ENCODE measurements around the gene GPR75.

GPR75 gene
- 2.2 to 3.5 (median 2.8) reads per million in 4 donors for total RNA-seq

DNA sequence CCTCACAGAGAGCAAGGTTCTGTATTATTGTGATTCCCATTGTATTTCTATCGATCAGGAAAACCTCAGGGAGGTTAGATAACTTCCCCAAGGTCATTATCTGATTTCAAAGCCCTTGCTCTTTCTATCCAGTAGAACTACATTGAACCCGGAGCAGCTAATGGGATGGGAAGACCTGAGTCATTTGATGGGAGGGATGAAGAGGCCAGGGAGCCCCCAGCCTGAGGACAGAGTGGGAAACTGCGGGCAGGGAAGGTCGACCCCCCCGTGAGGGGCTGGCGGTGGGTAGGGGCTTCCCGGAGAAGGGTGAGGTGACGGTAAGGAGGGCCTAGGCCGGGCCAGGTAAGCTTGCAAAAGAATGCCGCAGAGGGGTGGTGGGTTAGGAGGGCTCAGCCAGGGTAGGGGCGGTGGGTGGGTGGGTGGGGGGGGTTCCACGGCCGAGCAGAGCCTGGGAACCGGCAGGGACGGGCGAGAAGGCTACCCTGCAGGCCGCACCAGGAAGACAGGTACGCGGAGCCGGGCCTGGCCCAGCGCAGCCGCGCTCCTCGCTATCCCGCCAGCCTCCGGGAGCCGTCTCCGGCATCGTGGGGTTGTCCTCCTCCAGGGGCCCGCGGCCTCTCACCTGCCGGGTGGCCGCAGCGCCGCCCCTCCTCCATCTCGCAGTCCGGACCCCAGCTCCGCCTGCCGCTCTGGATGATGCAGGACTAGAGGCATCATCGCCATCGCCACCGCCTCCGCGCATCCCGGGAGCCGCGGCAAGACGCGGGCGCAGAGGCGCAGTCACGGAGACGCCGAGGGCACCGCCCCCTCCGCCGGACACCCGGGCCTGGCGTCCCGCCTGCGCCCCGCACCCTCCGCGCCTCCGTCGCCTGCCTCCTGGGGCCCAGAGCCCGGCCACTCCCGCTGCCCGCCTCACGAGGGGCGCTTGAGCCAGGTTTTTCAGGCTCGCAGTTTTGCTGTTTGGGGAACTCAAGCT, at the start of gene GPR75:
Gene GPR75, minus strand, starts transcription at position 762 of the 976 bp plus-strand sequence. CDS start 5,211 bp downstream, outside the sequence.
- DNase-seq = no peak

- no peak for DNase-seq
Measured at GRCh38 chr2:53907582-53907981, 47.8 kb upstream of the GPR75 start.

- DNase-seq = no peak
Measured at GRCh38 chr2:53905396-53905795, 45.6 kb upstream of the GPR75 start.

GRCh38 chr2:53903011-53903410, 43.2 kb upstream of the GPR75 start:
- DNase-seq = no peak

- DNase-seq = no peak
Measured at GRCh38 chr2:53901192-53901591, 41.4 kb upstream of the GPR75 start.

DNA sequence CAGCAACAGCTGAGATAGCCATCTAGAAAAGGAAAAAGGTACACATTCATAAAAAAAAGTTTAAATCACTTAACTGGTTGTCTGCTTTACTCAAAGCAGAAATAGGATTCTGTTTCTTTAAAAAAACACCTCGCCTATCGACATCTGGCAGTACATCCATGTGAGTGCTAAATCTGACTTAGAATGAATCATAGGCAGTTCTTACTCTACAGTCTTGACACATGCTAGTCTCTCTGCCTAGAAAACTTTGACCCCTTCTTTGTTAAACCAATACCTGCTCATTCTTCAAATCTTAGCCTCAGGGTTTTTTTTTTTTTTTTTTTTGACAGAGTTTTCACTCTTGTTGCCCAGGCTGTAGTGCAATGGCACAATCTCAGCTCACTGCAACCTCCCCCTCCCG, 37.1 kb upstream of the GPR75 start:
- DNase-seq = no peak

DNA sequence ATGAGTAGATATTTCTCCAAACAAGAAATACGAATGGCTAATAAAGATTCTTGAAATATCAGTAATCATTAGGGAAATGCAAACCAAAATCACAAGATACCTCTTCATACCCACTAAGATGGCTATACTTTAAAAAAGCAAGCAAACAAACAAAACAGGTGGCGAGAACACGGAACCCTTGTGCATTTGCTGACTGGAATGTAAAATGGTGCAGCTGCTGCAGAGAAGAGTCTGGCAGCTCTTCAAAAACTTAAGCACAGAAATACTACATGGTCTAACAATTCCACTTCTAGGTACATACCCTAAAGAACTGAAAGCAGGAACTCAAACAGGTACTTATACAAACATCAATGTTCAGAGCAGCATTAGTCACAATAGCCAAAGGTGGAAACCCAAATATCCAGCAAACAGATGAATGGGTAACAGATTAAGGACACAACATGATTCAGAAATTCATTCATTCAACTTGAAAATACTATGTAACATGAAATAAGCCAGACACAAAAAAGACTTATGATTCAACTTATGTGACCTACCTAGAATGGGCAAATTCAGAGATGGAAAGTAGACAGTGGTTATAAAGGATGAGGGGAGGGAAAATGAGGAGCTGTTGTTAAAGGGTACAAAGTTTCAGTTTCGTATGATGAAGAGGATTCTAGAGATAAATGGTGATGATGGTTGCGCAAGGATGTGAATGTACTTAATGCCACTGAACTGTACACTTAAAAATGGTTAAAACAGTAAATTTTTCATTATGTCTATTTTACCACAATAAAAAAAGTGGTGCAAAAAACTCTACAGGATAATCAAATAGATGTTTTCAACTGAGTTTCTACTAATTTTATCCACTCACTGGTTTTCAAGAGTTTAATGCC, 26.9 kb upstream of the GPR75 start:
- no peak for DNase-seq

GRCh38 chr2:53884883-53885282, 25.1 kb upstream of the GPR75 start:
- DNase-seq = peak in 1 of 5 donors; percentile 37

DNA sequence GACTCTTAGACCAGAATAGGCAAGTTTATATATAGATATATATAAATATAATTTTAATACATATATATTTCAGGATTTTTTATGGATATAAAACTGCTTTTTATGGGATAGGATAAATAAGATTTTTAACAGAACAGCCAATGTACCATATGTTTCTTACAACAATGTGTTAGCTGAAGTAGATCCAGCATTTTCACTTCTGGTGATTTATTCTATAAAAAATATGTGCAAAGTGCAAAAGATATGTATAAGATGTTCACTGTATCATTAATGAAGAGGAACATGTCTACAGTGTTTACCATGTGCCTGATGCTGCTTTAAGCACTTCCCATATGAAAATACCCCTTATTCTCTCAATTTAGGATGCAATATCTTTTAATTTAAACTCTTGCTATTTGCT, 22.2 kb upstream of the GPR75 start:
- DNase-seq = no peak

DNA sequence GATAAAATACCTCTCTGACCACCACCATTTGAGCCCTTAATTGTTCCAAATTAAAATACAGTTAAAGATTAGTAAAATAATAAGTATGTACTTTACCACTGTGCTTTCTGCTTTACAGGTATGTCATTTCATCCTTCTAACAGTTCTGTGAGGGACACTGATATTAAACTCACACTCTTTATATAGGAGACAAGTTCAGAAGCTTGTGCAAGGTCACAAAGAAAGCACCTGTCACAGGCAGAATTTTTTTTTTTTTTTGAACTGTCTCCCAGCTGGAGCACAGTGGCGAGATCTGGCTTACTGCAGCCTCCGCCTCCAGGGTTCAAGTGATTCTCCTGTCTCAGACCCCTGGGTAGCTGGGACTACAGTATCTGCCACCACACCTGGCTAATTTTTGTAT, 21.6 kb upstream of the GPR75 start:
- DNase-seq = no peak

DNA sequence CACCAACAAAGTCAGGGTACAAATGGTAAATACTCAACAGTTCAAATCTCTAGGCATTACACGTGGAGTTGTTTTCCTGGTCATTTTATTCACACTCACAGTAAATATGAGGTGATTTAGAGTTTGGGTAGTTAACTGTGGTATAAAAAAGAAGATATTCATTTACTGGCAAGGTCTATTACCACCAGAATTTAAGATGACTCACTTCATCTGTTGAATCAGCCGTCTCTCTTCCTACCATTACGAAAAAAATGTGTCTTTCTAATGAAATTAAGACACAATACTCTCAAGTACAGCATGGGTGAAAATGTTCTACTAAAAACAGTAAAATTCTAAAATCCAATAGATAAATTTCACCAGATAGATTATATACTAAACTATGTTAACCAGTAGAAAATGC, 21.0 kb upstream of the GPR75 start:
- DNase-seq = no peak

GRCh38 chr2:53877556-53877955, 17.8 kb upstream of the GPR75 start:
- no peak for DNase-seq

- DNase-seq = no peak
Measured at GRCh38 chr2:53877112-53877511, 17.3 kb upstream of the GPR75 start.

DNA sequence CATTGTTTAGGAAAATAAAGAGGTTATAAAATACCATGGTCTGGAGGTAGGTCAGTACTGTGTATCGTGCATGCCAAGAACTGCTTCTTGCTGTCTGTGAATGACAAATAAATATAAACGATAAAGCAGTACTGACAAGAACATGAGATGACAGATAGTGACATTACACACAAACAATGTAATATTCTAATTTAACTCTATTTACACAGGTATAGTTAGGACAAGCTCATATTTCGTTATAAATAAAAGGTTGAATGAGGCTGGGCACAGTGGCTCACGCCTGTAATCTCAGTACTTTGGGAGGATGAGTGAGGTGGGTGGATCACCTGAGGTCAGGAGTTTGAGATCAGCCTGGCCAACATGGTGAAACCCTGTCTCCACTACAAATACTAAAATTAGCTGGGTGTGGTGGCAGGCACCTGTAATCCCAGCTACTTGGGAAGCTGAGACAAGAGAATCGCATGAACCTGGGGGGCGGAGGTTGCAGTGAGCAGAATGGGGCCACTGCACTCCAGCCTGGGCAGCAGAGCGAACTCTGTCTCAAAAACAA, 14.7 kb upstream of the GPR75 start:
- no peak for DNase-seq

GRCh38 chr2:53867773-53868172, 8.0 kb upstream of the GPR75 start:
- DNase-seq = no peak

DNA sequence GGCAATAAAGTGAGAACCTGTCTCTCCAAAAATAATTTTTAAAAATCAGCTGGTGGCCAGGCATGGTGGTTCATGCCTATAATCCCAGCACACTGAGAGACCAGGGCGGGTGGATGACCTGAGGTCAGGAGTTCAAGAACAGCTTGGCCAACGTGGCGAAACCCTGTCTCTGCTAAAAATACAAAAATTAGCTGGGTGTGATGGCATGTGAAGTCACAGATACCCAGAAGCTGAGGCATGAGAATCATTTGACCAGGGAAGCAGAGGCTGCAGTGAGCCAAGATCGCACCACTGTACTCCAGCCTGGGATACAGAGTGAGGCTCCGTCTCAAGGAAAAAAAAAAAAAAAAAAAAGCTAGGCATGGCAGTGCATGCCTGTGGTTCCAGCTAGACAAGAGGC, 7.4 kb upstream of the GPR75 start:
- no peak for DNase-seq

DNA sequence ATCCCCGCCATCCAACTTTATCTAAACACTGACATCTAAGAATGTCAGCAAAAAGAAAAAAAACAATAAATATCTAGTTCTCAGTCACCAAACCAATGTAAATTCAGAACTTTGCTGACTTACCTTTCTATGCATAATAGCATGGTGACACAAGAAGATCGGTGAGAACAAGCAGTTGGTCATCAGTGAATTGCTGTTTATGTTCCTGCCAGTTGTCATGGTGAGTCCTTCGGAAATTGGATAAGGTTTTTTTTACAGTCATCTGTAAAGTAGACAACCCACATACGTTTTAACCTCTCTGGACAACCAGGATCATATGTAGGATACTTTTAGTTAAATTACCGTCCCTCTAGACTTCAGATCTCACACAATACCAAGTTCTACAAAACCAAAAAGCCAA, 6.2 kb upstream of the GPR75 start:
- no peak for DNase-seq

DNA sequence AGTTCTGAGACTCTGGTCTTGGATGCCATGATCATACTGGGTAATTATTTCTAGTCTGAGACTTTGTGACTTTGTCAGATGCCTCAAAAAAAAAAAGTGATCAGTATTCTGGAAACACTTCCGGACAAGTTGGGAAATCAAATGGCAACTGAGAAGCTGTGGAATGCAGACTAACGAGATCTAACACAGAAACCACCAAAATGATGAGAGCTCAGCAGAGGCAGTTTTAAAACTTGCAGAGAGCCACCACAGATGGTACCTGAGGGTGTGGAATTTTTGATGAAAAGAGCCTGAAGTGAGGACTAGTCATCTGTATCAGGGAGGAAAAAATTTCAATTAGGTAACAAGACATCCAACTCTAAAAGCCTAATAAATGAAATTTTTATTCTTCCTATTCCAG, 5.5 kb upstream of the GPR75 start:
- DNase-seq = no peak

- no peak for DNase-seq
Measured at GRCh38 chr2:53863538-53864227, 3.9 kb upstream of the GPR75 start.

DNA sequence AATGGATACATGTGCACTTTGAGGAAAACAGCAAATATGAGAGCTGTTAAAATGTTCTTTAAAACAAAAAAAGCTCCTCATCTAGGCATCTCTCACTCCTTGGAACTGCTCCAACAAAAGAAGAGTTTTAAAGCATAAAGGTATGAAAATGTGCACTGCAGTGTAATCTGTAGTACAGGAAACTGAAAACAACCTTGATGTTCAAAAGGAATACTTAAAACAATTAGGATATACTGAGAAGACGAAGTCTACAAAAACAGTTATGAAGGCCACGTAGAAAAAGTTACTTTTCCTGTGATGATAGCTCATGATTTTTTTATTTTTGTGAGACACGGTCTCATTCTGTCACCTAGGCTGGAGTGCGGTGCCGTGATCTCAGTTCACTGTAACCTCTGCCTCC, 2.1 kb upstream of the GPR75 start:
- no peak for DNase-seq

DNA sequence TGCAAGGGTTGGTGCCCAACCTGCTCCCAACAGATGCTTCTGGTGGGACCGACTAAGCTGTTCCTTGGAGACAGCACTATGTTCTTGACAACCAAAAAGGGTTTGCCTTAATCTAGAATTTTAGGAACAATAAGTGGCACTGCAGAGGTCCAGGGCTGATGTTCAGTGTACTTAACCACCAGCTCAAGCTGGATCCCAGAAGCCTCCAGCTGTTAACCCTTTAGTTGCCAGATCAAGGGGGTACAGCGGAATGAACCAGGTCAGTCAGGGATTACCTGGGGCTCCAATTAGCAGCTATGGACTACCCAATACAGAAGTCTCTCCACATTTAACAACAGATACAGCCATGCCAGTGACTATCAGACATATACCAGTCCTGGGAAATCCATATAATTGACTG, 3.5 kb downstream of the GPR75 start:
- no peak for DNase-seq

GRCh38 chr2:53854678-53855077, 5.1 kb downstream of the GPR75 start:
- no peak for DNase-seq

DNA sequence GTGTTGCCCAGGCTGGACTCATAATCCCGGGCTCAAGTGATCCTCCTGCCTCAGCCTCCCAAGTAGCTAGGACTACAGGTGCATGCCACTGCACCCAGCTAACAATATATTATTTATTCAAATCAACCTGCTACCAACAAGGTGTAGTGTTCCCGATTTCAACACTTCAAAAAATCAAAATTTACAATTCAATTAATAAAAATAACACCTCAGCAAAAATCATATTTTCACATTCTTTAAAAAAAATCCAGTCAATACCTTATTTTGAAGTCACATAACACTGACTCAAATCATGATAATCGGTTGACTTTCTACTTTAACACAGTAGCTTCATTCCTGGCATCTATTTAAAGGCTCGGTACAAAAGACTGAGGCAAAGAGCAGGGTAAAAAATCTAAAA, 7.2 kb downstream of the GPR75 start:
- DNase-seq = no peak

Data from T-helper 1 cell (primary cell).